Activated T-cell treated with anti-CD3 and anti-CD28 coated beads, Interleukin-2, amount 50 U/mL, for 4 hours (primary cell): ENCODE measurements around the gene CMKLR1. TPM values are rescaled to one million over a fixed set of nuclear protein-coding genes. Genes with fewer than 3 reads are reported as not detected.

Experiments
- ATAC-seq, 2 donors: fragments of 200-7000 bp; cut with Tn5 transposase; one replicate each; pipeline ENCODE4 v1.10.0; 2021
- DNase-seq: peaks from one replicate; pipeline ENCODE4 v3.0.0-alpha.2; 2020
- H3K27me3 Mint-ChIP-seq: one replicate; pipeline ENCODE4 v1.8.0; 2021; ENCODE audit warnings: low read depth, mixed read lengths
- H3K36me3 Mint-ChIP-seq: one replicate; pipeline ENCODE4 v1.8.0; 2022; ENCODE audit warnings: mixed read lengths; ENCODE audit not compliant: insufficient read depth
- H3K4me1 Mint-ChIP-seq: one replicate; pipeline ENCODE4 v1.8.0; 2021; ENCODE audit warnings: low read depth, mixed read lengths
- H3K4me3 Mint-ChIP-seq: one replicate; pipeline ENCODE4 v1.8.0; 2021; ENCODE audit warnings: mild to moderate bottlenecking, moderate library complexity, mixed read lengths
- H3K9me3 Mint-ChIP-seq: one replicate; pipeline ENCODE4 v1.8.0; 2021; ENCODE audit warnings: mixed read lengths
- total RNA-seq, 3 donors: library from RNA; stranded (reverse); gene quantifications; one replicate each; pipeline ENCODE4 v1.2.1, GENCODE V29; 2021

The CMKLR1 gene
- total RNA-seq, 3 donors from 2014 or later: 0.08 to 0.11 TPM; not detected in 1

DNA sequence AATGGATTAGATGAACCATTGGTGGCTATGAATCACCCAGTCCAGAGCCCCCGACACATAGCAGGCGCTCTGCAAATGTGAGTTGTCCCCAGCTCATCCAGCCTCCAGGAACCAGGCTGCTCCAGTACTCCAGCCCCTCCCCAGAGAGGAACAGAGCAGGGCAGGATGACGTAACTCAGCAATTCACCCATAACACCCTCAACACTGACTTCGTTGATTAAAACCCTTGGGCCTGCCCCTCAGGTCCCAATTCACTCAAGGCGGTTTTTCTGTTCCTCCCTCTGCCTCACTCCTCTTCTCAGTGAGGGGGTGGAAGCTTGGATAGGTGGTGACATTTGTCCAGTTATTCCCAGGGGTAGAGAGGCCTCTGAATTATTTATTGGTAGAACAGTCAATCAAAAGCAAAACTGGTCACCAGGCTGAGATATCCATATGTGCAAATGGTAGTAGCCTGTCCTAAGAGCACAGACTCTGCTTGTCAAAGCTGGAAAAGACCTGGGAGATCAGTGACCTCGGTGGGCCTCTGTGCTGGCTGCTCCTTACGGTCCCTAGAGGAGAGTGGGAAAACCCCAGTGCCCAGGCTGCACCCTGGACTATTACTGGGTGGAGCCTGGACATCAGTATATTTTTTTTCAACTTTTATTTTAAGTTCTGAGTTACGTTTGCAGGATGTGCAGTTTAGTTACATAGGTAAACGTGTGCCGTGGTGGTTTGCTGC is 97.0 kb downstream of the CMKLR1 start:
- ATAC-seq (no peak), DNase-seq (no peak)
- Mint-ChIP-seq H3K27me3 (peaks cover 17% of the 10 kb centered on the region), H3K36me3 (no peaks in the 10 kb centered on the region), H3K4me1 (peaks cover 2% of the 10 kb centered on the region), H3K4me3 (no peak overlapping the region), H3K9me3 (no peaks in the 10 kb centered on the region)

DNA sequence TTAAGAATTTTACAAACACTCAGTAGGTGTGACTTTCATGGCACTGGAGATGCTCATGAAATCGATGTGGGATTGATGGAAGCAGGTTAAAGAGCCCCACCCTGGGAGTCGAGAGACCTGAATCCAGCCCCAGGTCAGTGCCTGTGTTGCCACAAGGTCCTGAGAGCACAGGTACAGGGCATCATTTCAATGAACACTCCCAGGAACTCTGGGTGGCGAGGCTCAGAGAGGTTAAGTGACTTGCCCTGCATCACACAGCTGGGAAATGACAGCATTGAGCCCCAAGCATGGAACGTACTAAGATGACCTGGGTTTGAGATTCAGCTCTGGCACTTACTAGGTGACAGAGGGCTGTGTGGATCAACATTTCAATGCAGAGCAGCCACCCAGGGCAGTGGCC is 98.2 kb downstream of the CMKLR1 start:
- DNase-seq (no peak), ATAC-seq (no peak)
- H3K9me3 Mint-ChIP-seq: no peaks in the 10 kb centered on the region
- no peak overlapping the region for H3K4me3 Mint-ChIP-seq
- no peaks in the 10 kb centered on the region for H3K36me3 Mint-ChIP-seq
- H3K4me1 Mint-ChIP-seq: peaks cover 2% of the 10 kb centered on the region
- peaks cover 17% of the 10 kb centered on the region for H3K27me3 Mint-ChIP-seq

DNA sequence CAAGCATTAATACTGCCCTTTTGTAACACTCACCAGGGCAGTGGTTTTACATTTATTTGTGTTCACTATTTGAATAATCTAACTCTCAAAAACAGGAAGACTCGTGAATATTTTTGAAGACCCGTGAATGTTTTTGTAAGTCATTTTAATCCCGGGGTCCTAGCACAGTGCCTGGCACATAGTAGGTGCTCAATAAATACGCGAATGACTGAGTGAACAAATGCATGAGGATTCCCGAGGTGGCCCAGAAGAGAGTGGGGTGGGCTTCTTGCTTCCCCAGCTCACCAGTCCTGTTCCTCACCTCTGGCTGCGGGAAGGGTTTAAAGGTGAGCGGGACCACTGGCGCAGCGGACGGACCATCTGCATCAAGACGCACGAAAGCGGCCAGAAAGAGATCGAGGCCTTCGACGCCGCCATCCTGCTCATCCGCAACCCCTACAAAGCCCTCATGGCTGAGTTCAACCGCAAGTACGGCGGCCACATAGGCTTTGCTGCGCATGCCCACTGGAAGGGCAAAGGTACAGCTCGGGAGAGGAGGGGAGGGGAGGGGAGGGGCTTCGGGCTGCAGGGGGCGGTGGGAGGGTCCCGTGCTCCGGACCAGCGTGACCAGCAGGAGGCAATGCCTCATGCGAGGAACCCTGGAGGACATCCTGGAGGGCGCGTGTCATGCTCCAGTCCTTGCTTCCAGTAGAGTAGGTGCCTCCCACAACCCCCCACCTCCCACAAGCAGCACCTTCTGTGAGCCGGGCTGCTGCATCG is 98.9 kb downstream of the CMKLR1 start:
- Mint-ChIP-seq H3K36me3 (no peaks in the 10 kb centered on the region), H3K4me1 (peaks cover 2% of the 10 kb centered on the region), H3K9me3 (no peaks in the 10 kb centered on the region), H3K4me3 (no peak overlapping the region), H3K27me3 (peaks cover 17% of the 10 kb centered on the region)
- ATAC-seq: no peak
- no peak for DNase-seq

DNA sequence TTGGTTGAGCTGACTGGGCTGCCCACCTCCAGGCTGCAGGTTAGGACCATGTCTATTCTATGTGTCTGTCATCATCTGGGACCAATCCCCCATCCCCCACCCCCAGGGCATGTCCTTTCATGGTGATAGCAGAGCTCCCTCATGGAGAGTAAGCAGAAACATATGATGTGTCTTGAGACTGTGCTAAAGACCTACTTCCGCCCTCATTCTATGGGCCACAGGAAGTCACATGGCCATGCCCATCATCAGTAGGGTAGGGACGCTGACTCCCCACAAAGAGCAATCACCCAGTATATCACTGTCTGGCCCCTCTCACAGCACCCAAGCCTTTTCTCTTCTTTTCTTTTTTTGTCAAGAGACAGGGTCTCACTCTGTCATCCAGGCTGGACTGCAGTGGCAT is 99.7 kb downstream of the CMKLR1 start:
- Mint-ChIP-seq H3K36me3 (no peaks in the 10 kb centered on the region), H3K27me3 (peaks cover 17% of the 10 kb centered on the region), H3K9me3 (no peaks in the 10 kb centered on the region), H3K4me3 (no peak overlapping the region), H3K4me1 (peaks cover 2% of the 10 kb centered on the region)
- ATAC-seq (no peak), DNase-seq (no peak)

DNA sequence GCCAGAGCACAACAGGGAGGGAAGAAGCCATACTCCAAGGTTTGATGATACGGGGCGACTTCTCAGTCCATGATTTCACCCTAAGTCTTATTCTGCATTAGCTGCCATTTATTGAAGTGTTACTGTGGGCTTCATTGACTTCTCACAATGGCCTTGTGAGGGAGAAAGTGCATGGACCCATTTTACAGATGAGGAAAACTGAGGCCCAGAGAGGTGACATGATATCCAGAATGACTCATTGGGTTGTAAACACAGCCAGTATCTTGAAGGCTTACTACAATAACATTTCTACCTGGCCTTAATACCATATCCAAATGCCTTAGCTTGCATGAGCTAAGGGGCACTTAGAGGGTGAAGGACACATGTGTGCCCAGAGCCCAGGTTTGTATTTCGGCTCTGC is 100.6 kb downstream of the CMKLR1 start:
- DNase-seq: no peak
- H3K36me3 Mint-ChIP-seq: no peaks in the 10 kb centered on the region
- H3K4me1 Mint-ChIP-seq: peaks cover 2% of the 10 kb centered on the region
- peaks cover 17% of the 10 kb centered on the region for H3K27me3 Mint-ChIP-seq
- no peak overlapping the region for H3K4me3 Mint-ChIP-seq
- H3K9me3 Mint-ChIP-seq: no peaks in the 10 kb centered on the region
- ATAC-seq: no peak

Other genes with a start within 250 kb of the CMKLR1 start
- gene WSCD2, start 210.0 kb downstream of the CMKLR1 start, total RNA-seq: not detected
- 1 to 10 TPM; 6.2 to 9.2 (median 6.9) TPM for gene FICD, start 176.0 kb upstream of the CMKLR1 start, total RNA-seq
- gene SART3, start 221.9 kb upstream of the CMKLR1 start, total RNA-seq: 10 to 100 TPM; 83.0 to 92.1 (median 89.4) TPM
- gene ISCU, start 223.3 kb upstream of the CMKLR1 start, total RNA-seq: 10 to 100 TPM; 62.6 to 90.1 (median 78.7) TPM